Measurements from ENCODE around the gene KCNQ4. TPM values are rescaled to one million over a fixed set of nuclear protein-coding genes. Genes with fewer than 3 reads are reported as not detected.

Gene KCNQ4
- total and polyA plus RNA-seq, 2 of the 13 experiments (the other 11 are each of a cell fraction or from before 2014, with no cell fraction given) = 0.02 to 0.09 TPM

- TF ChIP-seq ZNF431 (CRISPR knock-in tag; IDR thresholded peaks at IDR 0.05; ENCODE audit: borderline replicate concordance, low read depth) (no peak), ZNF333 (CRISPR knock-in tag; IDR thresholded peaks at IDR 0.05; ENCODE audit: borderline replicate concordance) (no peak), ARNTL (CRISPR knock-in tag; IDR thresholded peaks at IDR 0.05) (no peak), ZNF235 (CRISPR knock-in tag; IDR thresholded peaks at IDR 0.05; ENCODE audit: borderline replicate concordance) (no peak), ZBTB25 (CRISPR knock-in tag; IDR thresholded peaks at IDR 0.05) (no peak), ZFP62 (CRISPR knock-in tag; IDR thresholded peaks at IDR 0.05) (no peak), U2AF1 (optimal IDR thresholded peaks at IDR 0.05; ENCODE audit: low read depth, low read length) (no peak), HNF4A (CRISPR knock-in tag; IDR thresholded peaks at IDR 0.05) (no peak), ZNF280D (CRISPR knock-in tag; IDR thresholded peaks at IDR 0.05) (no peak), KLF16 (CRISPR knock-in tag; IDR thresholded peaks at IDR 0.05) (no peak), POGZ (CRISPR knock-in tag; IDR thresholded peaks at IDR 0.05) (no peak), DNMT3B (CRISPR knock-in tag; conservative IDR thresholded peaks at IDR 0.05) (no peak)
Observed at GRCh38 chr1:40766560-40766959, 17.0 kb upstream of the KCNQ4 start (continued).

Measured in HepG2 (cell line).